Sciatic nerve (tissue), 2 donors: ENCODE measurements around the gene MAP3K5. TPM values are rescaled to one million over a fixed set of nuclear protein-coding genes. Genes with fewer than 3 reads are reported as not detected.
"Not testable (repeated sequence)": the region's sequence is repeated elsewhere in the genome, so short reads cannot be mapped to it uniquely, and the experiment has no call there.

Experiments used
- ATAC-seq: fragments of 200-7000 bp; cut with Tn5 transposase; one replicate; pipeline ENCODE4 v1.9.1; 2020; ENCODE audit warnings: mild to moderate bottlenecking, moderate library complexity
- DNase-seq: peaks from one replicate; pipeline ENCODE4 v3.0.0-alpha.2; 2020; ENCODE audit warnings: low spot score
- intact Hi-C: fragments of 100-400 bp; cut with DNase I; formaldehyde crosslinking; loops from one replicate; pipeline ENCODE4 v1.14.2; 2022
- total RNA-seq: library from RNA; stranded (reverse); fragmentation: NEBNext Ultra II Directional; extraction: Animal tissue kit (Norgen Biotek cat#: 25700); gene quantifications from one replicate; pipeline ENCODE4 v1.2.1, GENCODE V29; 2021
- donor health status: DM: no; HTN: no; CAD: no.
- donor health status: DM: no; HTN: no; CAD: no.

The MAP3K5 gene, protein sequence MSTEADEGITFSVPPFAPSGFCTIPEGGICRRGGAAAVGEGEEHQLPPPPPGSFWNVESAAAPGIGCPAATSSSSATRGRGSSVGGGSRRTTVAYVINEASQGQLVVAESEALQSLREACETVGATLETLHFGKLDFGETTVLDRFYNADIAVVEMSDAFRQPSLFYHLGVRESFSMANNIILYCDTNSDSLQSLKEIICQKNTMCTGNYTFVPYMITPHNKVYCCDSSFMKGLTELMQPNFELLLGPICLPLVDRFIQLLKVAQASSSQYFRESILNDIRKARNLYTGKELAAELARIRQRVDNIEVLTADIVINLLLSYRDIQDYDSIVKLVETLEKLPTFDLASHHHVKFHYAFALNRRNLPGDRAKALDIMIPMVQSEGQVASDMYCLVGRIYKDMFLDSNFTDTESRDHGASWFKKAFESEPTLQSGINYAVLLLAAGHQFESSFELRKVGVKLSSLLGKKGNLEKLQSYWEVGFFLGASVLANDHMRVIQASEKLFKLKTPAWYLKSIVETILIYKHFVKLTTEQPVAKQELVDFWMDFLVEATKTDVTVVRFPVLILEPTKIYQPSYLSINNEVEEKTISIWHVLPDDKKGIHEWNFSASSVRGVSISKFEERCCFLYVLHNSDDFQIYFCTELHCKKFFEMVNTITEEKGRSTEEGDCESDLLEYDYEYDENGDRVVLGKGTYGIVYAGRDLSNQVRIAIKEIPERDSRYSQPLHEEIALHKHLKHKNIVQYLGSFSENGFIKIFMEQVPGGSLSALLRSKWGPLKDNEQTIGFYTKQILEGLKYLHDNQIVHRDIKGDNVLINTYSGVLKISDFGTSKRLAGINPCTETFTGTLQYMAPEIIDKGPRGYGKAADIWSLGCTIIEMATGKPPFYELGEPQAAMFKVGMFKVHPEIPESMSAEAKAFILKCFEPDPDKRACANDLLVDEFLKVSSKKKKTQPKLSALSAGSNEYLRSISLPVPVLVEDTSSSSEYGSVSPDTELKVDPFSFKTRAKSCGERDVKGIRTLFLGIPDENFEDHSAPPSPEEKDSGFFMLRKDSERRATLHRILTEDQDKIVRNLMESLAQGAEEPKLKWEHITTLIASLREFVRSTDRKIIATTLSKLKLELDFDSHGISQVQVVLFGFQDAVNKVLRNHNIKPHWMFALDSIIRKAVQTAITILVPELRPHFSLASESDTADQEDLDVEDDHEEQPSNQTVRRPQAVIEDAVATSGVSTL (N-terminal part only)
- 18.9 TPM for total RNA-seq

DNA sequence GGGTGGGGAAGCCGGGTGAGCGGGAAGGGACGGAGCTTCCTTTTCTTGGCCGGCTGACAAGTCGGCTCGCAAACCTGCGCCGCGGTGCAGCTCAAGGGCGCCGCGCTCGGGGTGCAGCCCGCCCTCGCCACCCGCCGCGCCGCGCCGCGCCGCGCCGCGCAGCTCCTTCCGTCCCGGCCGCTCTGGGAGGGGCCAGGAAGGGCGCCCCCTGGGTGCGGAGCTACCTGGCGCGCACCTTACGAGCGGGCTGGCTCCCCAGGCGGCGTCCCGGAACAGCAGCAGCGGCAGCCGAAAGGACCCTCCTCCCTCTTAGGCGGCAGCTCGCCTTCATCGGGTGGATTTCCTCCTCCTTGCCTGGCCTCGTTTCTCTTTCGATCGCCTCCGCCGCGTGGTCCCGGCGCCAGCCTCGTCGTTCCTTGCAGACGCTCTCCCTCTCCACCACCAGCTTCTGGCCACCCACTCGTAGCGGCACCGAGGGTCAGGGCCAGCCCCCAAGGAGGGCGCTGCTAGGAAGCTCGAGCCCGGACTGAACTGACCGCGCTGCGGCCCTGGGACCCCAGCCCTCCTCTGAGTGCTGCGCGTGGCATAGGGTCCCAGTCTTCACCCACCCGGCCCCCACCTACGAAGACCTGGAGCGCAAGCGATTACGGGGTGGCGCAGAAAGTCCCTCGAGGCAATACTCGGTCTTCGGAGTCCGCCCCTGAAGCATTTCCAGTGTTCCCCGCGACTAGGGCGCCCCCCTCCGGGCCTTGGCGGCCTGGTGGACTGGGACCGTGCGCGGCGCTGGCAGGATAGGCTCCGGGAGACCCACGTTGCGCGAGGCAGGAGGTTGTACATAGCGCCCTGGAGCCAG, at the start of gene MAP3K5:
Gene MAP3K5 (minus strand): TSS at position 68 of the 853 bp plus-strand sequence. CDS start 320 bp downstream, outside the sequence.
- intact Hi-C loops: loop anchor here (10.0 kb wide), 1 partner anchor 148 kb away; no protein-coding TSS in a partner anchor
- ATAC-seq (peak; percentile 95), DNase-seq (peak; percentile 95)

DNA sequence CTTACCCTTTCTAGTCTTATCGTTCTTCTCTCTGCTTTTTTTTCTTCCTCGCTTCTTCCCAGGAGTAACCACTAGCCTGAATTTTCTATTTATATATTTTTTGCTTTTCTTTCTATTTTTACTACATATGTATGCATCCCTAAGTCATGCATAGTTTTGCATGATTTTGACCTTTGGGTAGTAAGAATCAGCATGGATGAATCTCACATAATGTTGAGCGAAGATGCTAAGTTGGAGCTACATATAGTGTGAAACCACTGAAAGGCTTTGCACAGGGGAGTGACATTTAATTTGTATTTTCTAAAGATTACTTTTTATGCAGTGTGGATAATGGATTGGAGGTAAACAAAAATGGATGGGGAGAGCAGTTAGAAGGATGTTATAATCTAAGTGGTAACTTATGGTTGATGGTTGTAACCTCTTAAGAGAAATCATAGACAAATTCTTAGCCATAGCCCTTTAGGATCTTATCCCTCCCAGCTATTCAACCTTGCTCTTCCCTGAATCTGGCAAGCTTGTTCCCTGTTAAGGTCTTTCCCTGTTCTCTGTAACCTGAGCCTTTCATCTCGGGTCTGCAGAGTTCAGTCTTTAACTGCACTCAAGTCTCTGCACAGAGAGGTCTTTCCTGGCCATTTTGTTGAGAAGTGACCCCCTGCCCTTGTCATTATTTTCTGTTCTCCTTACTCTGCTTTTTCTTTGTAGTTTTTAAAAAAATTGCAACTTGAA, 48.2 kb upstream of the MAP3K5 start:
- DNase-seq (no peak), ATAC-seq (no peak)
- intact Hi-C loops: no loop called here

DNA sequence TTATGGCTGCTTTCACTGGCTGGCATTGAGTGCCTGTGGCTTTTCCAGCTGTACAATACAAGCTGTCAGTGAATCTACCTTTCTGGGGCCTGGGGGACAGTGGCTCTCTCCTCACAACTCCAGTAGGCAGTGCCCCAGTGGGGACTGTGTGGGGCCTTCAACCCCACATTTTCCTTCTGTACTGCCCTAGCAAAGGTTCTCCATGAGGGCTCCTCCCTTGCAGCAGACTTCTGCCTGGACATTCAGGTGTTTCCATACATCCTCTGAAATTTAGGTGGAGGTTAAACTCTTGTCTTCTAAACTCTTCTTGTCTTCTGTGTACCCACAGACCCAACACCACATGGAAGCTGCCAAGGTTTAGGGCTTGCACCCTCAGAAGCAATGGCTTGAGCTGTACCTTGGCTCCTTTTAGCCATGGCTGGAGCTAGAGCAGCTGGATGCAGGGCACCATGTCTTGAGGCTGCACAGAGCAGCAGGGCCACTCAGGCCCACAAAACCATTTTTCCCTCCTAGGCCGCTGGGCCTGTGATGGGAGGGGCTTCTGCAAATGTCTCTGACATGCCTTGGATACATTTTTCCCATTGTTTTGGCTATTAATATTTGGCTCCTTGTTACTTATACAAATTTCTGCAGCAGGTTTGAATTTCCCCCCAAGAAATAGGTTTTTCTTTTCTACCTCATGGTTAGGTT, 39.7 kb upstream of the MAP3K5 start:
- no peak for DNase-seq
- intact Hi-C loops: no loop called here
- no peak for ATAC-seq

DNA sequence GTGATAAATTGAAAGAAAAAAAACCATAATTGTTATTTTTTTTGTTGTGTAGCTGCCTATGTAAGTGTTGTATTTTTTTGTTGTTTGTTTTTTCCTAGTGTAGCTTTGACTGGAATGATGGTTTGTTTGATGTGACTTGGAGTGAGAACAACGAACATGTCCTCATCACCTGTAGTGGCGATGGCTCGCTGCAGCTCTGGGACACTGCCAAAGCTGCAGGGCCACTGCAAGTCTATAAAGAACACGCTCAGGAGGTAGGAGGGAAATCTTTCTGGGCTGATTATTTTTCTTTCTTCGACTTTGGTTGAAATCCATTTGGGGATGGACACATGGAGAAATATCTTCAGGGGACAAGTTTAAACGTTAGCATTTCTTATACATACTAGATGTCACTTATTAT, 33.9 kb upstream of the MAP3K5 start:
- intact Hi-C loops: no loop called here
- no peak for DNase-seq

DNA sequence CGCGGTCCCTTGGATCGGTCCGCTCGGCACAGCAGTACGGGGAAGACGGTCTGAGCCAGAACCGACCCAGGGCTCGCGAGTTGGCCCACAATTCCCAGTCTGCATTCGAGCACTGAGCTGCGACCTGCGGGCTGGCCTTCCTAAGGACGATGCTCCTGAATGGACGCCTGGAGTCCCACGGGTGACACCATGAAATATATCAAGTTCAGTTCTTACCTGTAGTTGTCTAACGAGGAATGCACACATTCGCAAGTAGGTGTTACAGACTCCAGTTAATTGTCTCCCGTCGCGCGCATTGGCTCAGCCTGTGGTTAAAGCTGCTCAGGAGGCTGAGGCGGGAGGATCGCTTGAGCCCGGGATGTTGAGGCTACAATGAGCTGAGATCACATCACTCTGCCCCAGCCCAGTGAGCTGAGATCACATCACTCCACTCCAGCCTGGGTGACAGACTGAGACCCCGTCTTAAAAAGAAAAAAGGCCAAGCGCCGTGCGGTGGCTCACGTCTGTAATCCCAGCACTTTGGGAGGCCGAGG, 30.9 kb upstream of the MAP3K5 start:
- ATAC-seq (no peak), DNase-seq (peak; percentile 62)
- intact Hi-C loops: no loop called here

More for the DNA sequence above, 33.9 kb upstream of the MAP3K5 start:
- ATAC-seq: no peak

DNA sequence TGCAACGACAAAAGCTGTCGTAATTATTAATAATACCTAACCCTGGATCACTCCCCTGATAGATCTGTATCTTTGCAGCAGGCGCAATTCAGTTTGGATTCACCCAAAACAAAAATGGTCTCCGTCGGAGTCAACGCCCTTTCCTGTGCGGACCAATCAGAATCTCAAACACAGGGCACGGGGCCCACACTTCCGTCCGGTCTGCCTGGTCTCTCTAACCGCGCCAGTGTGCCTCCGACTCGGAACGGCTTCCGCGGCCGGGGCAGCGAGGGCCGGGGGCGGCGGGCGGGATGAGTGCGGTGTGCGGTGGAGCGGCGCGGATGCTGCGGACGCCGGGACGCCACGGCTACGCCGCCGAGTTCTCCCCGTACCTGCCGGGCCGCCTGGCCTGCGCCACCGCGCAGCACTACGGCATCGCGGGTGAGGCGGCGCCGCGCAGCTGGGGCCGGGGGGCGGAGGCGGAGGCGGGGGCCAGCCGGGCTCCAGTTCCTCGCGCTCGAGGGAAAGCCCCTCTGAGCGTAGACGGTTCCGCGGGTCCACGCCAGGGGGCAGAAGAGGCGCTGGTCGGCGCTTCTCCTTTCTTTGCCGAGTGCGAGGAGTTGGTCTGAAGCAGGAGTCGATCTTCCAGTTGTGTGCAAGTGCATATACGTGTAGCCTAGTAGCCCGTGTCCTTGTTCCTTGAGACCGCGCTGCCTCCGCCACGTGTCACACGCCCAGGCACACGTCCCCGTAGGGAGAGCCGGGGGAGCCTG, 30.3 kb upstream of the MAP3K5 start, which contains the start of gene PEX7:
Gene PEX7 (plus strand): TSS at position 217 of the 752 bp plus-strand sequence. CDS start 74 bp downstream, at position 291.
- DNase-seq (peak; percentile 93), ATAC-seq (peak; percentile 97)
- intact Hi-C loops: no loop called here

DNA sequence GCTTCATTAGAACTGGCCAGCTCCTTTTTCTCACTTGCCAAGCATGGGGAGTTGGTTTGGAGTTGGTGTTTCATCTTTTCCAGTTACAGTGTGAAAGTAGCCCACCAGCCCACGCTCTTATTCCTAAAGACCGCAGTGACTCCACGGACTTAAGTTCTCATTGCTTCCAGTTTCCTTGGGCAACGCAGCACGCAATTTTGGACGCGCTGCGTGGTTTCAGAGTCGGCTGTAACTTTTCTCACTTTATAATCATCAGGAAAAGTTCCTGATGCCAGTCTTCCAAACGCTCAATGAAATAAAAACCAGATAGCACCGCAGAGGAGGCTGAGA, 29.7 kb upstream of the MAP3K5 start:
- DNase-seq (no peak), ATAC-seq (peak; percentile 16)
- intact Hi-C loops: no loop called here

DNA sequence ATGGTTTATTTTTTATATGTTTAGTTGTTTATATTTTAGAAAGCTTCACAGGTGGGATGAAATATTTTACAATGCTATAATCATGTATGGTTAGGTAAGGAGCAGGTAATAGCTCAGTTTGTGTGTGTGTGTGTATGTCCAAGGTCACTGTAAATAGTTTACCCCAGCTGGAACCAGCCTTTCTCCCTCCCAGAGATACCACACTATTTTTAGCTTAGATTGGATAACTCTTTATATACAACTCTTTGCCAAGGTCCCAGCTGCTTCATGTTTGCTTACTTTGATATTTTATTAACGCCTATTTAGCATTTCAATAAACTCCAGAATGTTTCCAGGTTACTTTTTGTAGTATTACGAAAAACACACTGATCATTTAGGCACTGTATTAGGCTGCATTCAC, 28.3 kb upstream of the MAP3K5 start:
- ATAC-seq (no peak), DNase-seq (no peak)
- intact Hi-C loops: no loop called here

DNA sequence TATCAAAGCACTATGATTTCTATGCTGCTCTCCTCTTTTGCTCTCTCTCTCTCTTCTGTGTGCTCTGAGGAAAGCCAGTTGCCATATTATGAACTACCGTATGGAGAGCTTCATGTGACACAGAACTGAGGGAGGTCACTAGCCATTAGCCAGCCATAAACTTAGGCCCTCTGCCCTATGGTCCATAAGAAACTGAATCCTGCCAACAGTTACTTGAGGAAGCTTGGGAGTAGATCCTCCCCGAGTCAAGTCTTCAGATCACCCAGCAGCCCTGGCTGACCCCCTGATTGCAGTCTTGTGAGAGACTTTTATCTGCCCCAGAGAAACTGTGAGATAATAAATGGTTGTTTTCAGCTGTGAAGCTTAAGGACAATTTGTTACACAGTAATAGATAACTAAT, 24.4 kb upstream of the MAP3K5 start:
- DNase-seq: no peak
- no peak for ATAC-seq
- intact Hi-C loops: no loop called here

DNA sequence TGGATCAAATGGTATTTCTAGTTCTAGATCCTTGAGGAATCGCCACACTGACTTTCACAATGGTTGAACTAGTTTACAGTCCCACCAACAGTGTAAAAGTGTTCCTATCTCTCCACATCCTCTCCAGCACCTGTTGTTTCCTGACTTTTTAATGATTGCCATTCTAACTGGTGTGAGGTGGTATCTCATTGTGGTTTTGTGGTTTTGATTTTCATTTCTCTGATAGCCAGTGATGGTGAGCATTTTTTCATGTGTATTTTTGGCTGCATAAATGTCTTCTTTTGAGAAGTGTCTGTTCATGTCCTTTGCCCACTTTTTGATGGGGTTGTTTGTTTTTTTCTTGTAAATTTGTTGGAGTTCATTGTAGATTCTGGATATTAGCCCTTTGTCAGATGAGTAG, 23.3 kb upstream of the MAP3K5 start:
- intact Hi-C loops, DNase-seq, ATAC-seq: not testable (repeated sequence)

DNA sequence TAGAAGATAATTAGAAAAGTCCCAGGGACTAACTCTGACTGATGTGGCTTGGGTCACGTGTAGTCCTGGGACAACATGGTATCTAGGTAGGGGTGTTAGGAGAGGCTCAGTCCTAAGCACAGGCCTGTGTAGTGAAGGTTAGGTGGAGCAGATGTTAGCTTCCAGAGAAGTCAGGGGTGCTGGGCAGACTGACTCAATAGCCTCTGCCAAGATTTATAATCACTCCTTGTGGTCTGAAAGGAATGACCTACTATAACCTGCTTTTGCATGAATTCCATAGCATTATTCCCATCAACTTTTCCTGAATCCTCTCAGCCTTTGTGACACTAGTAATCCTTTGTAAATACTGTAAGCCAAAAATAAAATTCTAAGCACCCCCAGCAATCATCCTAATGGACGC, 19.9 kb upstream of the MAP3K5 start:
- intact Hi-C loops: no loop called here
- DNase-seq (no peak), ATAC-seq (no peak)

DNA sequence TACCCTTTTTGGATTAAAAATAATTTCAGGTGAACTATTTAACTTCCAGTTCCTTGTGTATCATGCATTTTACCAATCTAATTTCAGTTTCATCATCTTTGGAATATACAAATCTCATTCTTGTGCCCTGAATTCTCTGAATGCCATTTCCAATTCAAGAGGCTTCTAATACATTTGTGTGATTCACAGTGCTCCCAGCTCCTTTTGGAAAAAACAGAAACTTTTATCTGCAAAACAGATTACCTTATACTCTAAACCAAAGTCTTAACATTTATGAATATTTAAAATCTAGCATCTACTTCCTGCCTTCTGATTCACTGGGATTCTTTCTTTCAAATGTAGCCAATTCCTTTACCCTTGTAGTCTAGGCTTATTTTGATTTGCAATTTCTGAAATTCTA, 19.0 kb upstream of the MAP3K5 start:
- intact Hi-C loops: no loop called here
- DNase-seq (no peak), ATAC-seq (no peak)

DNA sequence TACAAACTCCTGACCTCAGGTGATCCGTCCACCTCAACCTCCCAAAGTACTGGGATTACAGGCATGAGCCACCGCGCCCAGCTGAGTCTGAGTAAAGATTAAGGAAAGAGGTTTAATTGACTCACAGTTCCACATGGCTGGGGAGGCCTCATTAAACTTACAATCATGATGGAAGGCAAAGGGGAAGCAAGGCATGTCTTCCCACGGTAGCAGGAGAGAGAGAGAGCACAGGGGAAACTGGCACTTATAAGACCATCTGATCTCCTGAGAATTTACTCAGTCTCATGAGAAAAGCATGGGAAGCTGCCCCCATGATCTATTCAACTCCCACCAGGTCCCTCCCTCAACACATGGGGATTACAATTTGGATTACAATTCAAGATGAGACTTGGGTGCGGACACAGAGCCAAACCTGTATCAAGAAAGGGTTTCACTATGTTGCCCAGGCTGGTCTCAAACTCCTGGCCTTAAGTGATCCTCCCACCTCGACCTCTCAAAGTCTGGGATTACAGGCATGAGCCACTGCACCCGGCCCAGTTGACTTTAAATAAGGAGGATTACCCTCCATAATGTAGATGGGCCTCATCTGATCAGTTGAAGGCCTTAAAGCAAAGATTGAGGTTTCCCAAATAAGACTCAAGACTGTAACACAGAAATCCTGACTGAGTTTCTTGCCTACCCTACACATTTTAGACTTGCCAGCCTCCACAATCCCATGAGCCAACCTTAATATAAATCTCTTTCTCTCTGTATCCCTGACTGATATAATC, 17.0 kb upstream of the MAP3K5 start:
- intact Hi-C loops: no loop called here
- no peak for DNase-seq
- ATAC-seq: no peak

DNA sequence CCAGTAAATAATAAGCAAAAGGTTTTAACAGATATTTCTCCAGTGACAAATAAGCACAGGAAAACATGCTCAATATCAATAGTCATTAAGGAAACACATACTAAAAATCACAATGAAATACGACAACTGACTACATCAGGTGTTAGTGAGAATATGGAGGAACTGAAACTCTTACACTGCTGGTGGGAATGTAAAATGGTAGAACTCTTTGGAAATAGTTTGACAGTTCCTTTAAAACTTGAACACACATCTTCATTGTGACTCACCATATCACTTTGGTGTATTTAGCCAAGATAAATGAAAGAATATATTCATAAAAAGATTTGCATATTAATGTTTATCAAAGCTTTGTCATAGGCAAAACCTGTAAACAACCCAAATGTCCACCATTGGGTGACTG, 11.3 kb upstream of the MAP3K5 start:
- ATAC-seq: no peak
- DNase-seq: no peak
- intact Hi-C loops: no loop called here

DNA sequence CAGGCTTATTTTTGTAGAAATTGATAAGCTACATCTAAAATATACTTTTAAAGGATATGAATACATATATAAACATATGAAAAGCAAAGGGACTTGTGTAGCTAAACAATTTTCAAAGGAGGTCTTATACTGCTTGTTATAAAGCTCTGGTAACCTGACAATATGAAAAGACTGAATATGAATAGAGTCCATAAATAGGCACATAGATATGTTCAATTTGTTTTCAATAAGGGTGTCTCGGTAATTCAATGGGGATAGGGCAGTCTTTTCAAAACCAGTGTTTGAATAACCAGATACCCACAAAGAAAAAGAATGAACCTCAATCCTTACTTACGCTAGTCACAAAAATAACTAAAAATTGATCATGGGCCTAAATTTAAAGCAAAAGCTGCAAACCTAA, 9.3 kb upstream of the MAP3K5 start:
- intact Hi-C loops: no loop called here
- ATAC-seq (no peak), DNase-seq (no peak)

DNA sequence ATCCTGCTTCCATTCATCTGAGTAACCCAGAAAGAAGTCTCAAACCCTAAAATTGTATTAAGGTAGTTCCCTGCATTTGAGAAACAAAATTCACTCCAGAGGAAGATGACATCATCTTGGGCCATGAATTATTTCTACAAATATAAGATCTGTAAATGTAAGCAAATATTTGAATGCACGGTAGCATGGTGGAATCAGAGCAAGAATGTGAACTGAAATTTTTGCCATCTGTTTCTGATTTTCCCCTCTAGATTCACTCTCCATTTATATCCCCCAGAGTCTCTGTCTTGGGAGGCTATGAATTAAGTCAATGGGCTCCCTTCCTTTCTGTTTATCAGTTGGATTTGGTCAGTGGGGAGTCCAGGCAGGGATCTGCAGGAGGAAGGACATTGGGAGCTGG, 5.8 kb upstream of the MAP3K5 start:
- DNase-seq (no peak), ATAC-seq (no peak)
- intact Hi-C loops: loop anchor here (10.0 kb wide), 1 partner anchor 153 kb away; no protein-coding TSS in a partner anchor
